Sigmoid colon (tissue), 7 donors: ENCODE measurements around the gene PRKCB. TPM values are rescaled to one million over a fixed set of nuclear protein-coding genes. Genes with fewer than 3 reads are reported as not detected.

ENCODE experiments used
- DNase-seq: peaks from one replicate; pipeline ENCODE4 v3.0.0-alpha.2; 2019
- H3K27ac ChIP-seq, 4 donors: fragments of 200-600 bp; sonication (generic); one replicate each; pipeline ENCODE4 v1.5.1; 2016 to 2019; ENCODE audit warnings: mild to moderate bottlenecking in 1 of 4
- H3K27me3 ChIP-seq, 3 donors: fragments of 200-600 bp; sonication (generic); one replicate each; pipeline ENCODE4 v1.5.1; 2019; ENCODE audit warnings: mild to moderate bottlenecking in 1 of 3
- H3K36me3 ChIP-seq, 4 donors: fragments of 200-600 bp; sonication (generic); one replicate each; pipeline ENCODE4 v1.5.1; 2016 to 2019
- H3K4me1 ChIP-seq, 4 donors: fragments of 200-600 bp; sonication (generic); one replicate each; pipeline ENCODE4 v1.5.1; 2017 to 2019
- H3K4me3 ChIP-seq, 4 donors: fragments of 200-600 bp; sonication (generic); one replicate each; pipeline ENCODE4 v1.5.1; 2017 to 2019; ENCODE audit warnings: mild to moderate bottlenecking in 2 of 4, moderate library complexity in 1 of 4
- H3K9me3 ChIP-seq, 4 donors: fragments of 200-600 bp in 3 of 4; sonication (generic) in 3 of 4; one replicate each; pipeline versions ENCODE4 v1.5.1 to v1.6.1; 2013 to 2019
- EP300 ChIP-seq, 4 donors: sonication (generic); formaldehyde crosslinking; IDR thresholded peaks; one replicate each; pipeline ENCODE4 v1.6.1; 2017; ENCODE audit warnings: antibody characterized with exemption in 4 of 4
- POLR2A ChIP-seq, 2 donors: fragments of 450-650 bp; IDR thresholded peaks; one replicate each; pipeline ENCODE4 v1.6.1; 2016; ENCODE audit warnings: antibody characterized with exemption in 2 of 2, mild to moderate bottlenecking in 2 of 2, moderate library complexity in 2 of 2
- POLR2AphosphoS5 ChIP-seq, 4 donors: sonication (generic); formaldehyde crosslinking; IDR thresholded peaks; one replicate each; pipeline ENCODE4 v1.6.1; 2017; ENCODE audit warnings: antibody characterized with exemption in 4 of 4
- WGBS, 2 donors: extraction: QIAGEN DNeasy Blood & Tissue Kit; methylation state at CpG; one replicate each; pipeline ENCODE4 v1.1.7; 2013; 5-methylcytosine and 5-hydroxymethylcytosine counted together
- intact Hi-C: fragments of 100-400 bp; cut with DNase I; formaldehyde crosslinking; loops from one replicate; pipeline ENCODE4 v1.15.1; 2023
- polyA plus RNA-seq, 3 donors: library from polyadenylated mRNA; stranded (reverse); fragments of 200-250 nt; gene quantifications; one replicate each; pipeline ENCODE4 v1.2.3, GENCODE V29; 2013
- total RNA-seq, 4 donors: library from RNA; depleted of rRNA; stranded (reverse); fragments of >200 nt; gene quantifications; one replicate each; pipeline ENCODE4 v1.1.0, GENCODE V29; 2016
- TF ChIP-seq, protein P1 (sequence below), 4 experiments: fragments of 450-650 bp in 3 of 4; fragments of 200-600 bp in 1 of 4; IDR thresholded peaks; one replicate each; pipeline ENCODE4 v1.5.1; 2016 to 2019; ENCODE audit warnings: antibody characterized with exemption in 4 of 4, mild to moderate bottlenecking in 3 of 4, moderate library complexity in 2 of 4
- donor health status: healthy with polysubstance abuse.
- donor health status: Bipolar disorder and iron deficiency.
- donor health status: healthy.

Gene PRKCB
- total and polyA plus RNA-seq, 7 donors: 3.0 to 43.8 (median 21.4) TPM

DNA sequence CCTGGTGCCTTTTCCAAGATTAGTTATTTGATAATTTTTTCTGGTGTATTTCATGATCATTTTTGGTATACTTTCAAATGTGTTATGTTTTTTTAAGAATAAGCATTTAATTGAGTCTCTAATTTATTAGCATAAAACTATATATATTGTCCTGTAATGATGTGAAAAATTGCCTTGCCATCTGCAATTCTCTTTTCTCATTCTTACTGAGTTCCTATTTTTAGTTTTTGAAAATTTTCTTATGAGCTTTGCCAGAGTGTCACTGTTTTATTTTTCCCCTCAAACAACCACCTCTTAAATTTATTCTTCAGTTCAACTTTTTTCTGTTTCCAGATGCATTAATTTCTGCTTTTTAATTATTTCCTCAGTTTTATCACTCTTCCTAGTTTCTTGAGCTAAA, 59.3 kb downstream of the PRKCB start:
- Histone ChIP-seq H3K4me3 (no peak overlapping the region), H3K4me1 (peaks cover 0 to 4% (median 0%) of the 10 kb centered on the region in 4 donors), H3K36me3 (no peaks in the 10 kb centered on the region), H3K27ac (no peak overlapping the region), H3K9me3 (no peaks in the 10 kb centered on the region), H3K27me3 (no peaks in the 10 kb centered on the region)
- intact Hi-C loops: no loop called here
- TF ChIP-seq POLR2AphosphoS5 (IDR thresholded peaks at IDR 0.05): no peak
- TF ChIP-seq EP300 (IDR thresholded peaks at IDR 0.05): no peak
- TF ChIP-seq, protein P1, sequence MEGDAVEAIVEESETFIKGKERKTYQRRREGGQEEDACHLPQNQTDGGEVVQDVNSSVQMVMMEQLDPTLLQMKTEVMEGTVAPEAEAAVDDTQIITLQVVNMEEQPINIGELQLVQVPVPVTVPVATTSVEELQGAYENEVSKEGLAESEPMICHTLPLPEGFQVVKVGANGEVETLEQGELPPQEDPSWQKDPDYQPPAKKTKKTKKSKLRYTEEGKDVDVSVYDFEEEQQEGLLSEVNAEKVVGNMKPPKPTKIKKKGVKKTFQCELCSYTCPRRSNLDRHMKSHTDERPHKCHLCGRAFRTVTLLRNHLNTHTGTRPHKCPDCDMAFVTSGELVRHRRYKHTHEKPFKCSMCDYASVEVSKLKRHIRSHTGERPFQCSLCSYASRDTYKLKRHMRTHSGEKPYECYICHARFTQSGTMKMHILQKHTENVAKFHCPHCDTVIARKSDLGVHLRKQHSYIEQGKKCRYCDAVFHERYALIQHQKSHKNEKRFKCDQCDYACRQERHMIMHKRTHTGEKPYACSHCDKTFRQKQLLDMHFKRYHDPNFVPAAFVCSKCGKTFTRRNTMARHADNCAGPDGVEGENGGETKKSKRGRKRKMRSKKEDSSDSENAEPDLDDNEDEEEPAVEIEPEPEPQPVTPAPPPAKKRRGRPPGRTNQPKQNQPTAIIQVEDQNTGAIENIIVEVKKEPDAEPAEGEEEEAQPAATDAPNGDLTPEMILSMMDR (IDR thresholded peaks at IDR 0.05): no peak
- TF ChIP-seq POLR2A (IDR thresholded peaks at IDR 0.05): no peak
- no peak for DNase-seq

DNA sequence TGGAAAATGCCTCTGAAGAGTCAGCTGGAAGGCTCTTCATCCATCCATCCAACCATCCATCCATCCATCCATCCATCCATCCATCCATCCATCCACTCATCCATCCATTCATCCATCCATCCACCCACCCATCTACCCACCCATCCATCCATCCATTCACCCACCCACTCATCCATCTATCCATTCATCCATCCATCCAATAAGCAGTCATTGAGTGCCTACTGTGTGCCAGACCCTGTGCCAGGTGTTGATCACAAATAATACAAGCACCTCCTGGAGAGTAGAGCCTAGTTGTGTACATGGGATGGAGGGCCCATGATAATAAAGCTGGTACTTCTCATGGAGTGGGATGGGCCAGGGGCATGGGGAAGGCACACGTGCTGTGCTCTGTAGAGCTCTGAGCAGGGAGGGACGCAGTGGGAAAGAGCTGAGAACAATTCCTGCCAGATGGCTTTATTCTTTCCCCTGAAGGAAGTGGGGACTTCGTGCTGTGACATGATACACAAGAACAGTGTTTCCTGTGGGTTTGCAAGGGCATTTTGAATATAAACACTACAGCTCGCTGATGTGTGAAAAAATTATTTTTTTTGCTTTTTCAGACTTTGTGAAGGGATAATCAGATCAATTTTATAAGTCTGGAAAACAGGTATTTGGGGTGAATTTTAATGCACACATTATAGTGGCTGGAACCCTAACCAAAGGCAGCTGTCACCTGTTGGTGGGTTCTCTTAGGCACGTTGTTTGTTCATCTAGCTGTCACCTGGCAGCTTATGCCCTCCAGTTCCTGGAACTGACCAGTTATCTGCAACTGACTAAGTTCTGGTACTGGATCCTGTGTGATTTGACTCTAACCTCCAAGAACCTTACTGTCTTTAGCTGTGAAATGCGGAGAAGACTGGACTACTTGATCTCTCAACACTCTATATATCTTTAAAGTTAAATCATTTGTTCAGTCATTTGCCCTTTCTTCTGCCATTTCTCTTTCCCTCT, 61.3 kb downstream of the PRKCB start:
- peaks cover 0 to 4% (median 0%) of the 10 kb centered on the region in 4 donors for H3K4me1 ChIP-seq
- TF ChIP-seq POLR2A (IDR thresholded peaks at IDR 0.05): no peak
- no peak for TF ChIP-seq EP300 (IDR thresholded peaks at IDR 0.05)
- TF ChIP-seq, protein P1 (IDR thresholded peaks at IDR 0.05): no peak
- TF ChIP-seq POLR2AphosphoS5 (IDR thresholded peaks at IDR 0.05): no peak
- 46 to 75% methylated on average over 6 of the region's 6 CpGs for WGBS, 2 donors

DNA sequence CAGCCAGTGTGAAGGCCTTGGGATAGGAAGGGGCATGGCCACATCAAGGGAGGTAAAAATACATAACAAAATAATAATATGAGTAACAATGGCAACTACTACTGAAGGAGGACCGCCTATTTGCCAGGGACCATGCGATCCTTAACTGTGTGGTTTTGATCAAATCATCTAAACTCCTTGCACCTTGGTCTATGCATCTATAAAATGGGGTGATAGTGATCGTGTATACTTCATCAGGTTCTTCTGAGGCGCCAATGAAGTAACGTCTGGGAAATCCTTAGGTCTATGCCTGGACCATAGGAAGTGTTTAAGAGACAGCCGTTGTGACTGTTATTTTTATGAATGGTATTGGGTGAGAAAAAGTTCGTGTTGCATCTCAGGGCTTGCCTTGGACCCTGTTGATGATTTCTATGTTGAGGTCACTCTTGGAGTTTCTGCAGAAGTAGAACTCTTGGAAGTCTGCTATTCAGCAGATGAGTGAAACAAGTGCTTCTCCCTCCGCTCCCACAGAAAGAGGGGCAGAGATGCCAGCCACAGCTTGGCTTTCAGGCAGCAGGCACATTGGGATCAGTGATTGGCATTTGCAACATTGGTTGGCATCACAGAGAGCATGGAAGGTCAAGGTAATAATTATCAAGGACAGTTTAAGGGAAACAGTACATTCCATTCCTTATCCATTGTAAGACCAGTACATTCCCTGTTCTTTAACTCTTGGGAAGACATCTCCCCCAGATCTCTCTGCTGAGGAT, 63.1 kb downstream of the PRKCB start:
- Histone ChIP-seq H3K27me3 (no peaks in the 10 kb centered on the region), H3K4me3 (no peak overlapping the region), H3K9me3 (no peaks in the 10 kb centered on the region), H3K36me3 (no peaks in the 10 kb centered on the region), H3K4me1 (peaks cover 0 to 16% (median 5%) of the 10 kb centered on the region in 4 donors), H3K27ac (no peak overlapping the region)
- DNase-seq: no peak
- WGBS, 2 donors: 89 to 91% methylated on average over 8 of the region's 8 CpGs
- no peak for TF ChIP-seq EP300 (IDR thresholded peaks at IDR 0.05)
- no peak for TF ChIP-seq POLR2AphosphoS5 (IDR thresholded peaks at IDR 0.05)
- TF ChIP-seq, protein P1 (IDR thresholded peaks at IDR 0.05): no peak
- TF ChIP-seq POLR2A (IDR thresholded peaks at IDR 0.05): no peak
- intact Hi-C loops: no loop called here

More for the DNA sequence above, 61.3 kb downstream of the PRKCB start:
- H3K9me3 ChIP-seq: no peaks in the 10 kb centered on the region
- no peak overlapping the region for H3K4me3 ChIP-seq
- H3K36me3 ChIP-seq: no peaks in the 10 kb centered on the region
- H3K27me3 ChIP-seq: no peaks in the 10 kb centered on the region
- H3K27ac ChIP-seq: no peak overlapping the region
- DNase-seq: no peak
- intact Hi-C loops: no loop called here

DNA sequence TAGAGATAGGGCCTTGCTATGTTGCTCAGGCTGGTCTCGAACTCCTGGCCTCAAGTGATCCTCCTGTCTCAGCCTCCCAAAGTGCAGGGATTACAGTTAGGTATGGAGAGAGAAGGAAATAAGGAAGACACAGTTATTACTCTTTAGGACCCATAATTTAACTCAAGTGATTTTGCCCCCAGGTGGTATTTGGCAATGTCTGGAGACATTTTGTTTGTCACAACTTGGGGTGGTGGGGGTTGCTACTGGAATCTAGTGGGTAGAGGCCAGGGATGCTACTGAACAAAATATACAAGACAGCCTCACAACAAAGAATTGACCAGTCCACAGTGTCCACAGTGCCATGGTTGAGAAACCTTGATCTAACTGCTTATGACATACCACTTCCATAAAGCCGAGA, 64.1 kb downstream of the PRKCB start:
- no peaks in the 10 kb centered on the region for H3K36me3 ChIP-seq
- DNase-seq: no peak
- H3K27me3 ChIP-seq: no peaks in the 10 kb centered on the region
- H3K4me3 ChIP-seq: no peak overlapping the region
- H3K9me3 ChIP-seq: no peaks in the 10 kb centered on the region
- H3K4me1 ChIP-seq: peaks cover 0 to 25% (median 12%) of the 10 kb centered on the region in 4 donors
- intact Hi-C loops: no loop called here
- 82 to 92% methylated on average over 2 of the region's 2 CpGs for WGBS, 2 donors
- TF ChIP-seq, protein P1 (IDR thresholded peaks at IDR 0.05): no peak
- TF ChIP-seq POLR2A (IDR thresholded peaks at IDR 0.05): no peak
- TF ChIP-seq POLR2AphosphoS5 (IDR thresholded peaks at IDR 0.05): no peak
- TF ChIP-seq EP300 (IDR thresholded peaks at IDR 0.05): no peak
- no peak overlapping the region for H3K27ac ChIP-seq
